GM21515 (cell line): ENCODE measurements around the gene AOPEP.

Source experiments
- ATAC-seq: cut with Tn5 transposase; IDR thresholded peaks from one replicate; pipeline ENCODE4 v1.9.1; 2021; ENCODE audit not compliant: unreplicated experiment

The AOPEP gene

DNA sequence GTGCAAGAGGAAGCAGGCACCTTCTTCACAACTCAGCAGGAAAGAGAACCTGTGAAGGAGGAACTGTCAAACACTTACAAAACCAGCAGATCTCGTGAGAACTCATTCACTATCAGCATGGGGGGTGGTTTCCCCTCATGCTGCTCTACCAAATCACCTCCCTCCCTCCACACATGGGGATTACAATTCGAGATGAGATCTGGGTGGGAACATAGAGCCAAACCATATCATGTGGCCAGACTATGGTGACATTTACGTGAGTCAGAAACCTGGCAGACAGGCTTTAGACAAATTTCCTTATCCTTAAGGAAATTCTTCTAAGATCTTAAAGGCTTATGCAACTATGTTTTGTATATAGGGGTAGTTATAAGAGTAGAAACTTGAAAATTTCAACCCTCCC, 8.7 kb upstream of the AOPEP start:
- no peak for ATAC-seq

DNA sequence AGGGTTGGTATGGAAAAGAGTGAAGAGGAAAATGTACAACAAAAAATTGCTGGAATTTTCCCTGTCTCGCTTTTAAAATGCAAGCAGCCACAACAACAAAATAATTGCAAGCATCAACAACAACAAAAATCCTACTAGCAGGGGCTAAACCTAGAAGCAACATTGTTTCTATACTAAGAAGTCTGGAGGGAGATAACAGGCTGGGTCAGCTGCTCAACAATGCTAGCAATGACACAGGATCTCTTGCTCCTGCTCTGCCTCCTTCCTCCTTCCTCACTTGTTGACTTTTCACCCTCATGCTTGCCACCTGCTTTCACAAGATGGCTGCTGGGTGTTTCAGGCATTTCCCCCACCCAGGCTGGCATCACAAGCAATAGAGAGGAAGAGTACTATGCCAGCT, 7.6 kb upstream of the AOPEP start:
- ATAC-seq: no peak

DNA sequence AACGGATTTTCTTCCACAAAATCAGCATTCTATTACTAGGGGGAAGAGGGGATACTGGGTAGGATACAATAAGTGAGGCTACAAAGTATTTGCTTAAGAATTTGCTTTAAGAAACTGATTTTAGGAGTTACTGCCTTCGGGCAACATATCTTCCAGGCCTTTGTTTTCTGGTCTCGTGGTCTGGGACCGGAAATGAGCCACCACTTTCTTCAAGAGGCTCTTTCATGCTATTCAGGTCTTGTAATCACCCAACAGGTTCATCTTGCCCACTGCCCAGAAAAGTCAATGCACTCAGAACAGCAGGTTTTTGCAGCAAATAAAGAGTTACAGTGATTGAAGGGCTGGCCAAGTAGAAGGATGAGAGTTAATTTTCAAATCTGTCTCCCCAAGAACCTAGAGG, 6.6 kb upstream of the AOPEP start:
- ATAC-seq: no peak

DNA sequence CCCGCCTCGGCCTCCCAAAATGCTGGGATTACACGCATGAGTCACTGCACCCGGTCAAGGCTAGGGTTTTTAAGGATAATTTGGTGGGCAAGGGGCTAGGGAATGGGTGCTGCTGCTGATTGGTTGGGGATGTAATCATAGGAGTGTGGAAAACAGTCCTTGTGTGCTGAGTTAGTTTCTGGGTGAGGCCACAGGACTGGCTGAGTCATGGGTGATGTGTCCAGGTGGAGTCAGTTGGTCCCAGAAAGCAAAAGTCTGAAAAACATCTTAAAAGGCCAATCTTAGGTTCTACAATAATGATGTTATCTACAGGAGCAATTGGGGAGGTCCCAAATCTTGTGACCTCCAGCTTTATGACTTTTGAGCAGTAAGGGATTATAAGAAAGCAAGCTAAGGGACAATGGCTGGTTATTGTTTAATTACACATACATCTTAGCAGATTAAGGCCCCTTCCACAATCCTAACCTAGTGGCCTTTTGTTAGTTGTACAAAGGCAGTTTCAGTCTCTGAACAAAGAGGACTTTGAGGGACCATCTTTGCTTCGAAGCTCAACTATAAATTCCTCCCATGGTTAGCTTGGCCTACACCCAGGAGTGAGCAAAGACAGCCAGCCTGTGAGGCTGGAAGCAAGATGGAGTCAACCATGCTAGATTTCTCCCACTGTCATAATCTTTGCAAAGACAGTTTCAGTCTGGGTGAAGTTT, 5.5 kb upstream of the AOPEP start:
- no peak for ATAC-seq

DNA sequence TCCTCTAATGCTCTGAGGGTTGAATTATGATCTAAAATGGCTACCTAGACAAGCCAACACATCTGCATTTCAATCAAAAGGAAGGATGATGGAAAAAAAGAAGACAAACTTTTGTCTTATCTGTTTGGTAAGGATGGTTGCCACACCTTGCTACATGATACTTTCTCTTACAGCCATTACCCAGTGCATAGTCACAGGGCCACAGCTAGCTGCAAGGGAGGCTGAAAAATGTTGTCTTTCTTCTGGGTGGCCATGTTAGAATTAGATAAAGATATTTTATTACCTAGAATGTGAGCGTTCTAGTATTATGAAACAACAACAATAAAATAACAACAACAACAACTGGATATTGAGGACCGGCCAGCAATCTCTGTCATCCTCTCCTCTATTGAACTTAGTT, 4.7 kb upstream of the AOPEP start:
- no peak for ATAC-seq

DNA sequence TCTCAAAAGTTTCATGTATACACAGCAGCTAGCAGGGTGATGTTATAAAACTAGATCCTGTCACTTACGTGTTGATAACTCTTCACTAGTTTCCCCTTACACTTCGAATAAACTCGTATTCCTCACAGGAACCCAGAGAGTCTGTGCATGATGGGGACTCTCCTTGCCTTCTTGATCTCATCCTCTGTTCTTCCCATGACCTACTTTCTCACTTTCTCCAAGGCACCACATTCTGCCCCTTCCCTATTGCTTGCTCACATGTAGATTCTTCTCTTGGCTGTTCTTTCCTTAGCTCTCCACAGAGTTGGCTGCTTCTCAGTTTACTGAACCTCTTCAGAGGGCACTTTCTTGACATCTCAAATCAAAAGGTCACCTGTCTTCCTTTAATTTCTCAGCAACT, 1.2 kb upstream of the AOPEP start:
- ATAC-seq: no peak

DNA sequence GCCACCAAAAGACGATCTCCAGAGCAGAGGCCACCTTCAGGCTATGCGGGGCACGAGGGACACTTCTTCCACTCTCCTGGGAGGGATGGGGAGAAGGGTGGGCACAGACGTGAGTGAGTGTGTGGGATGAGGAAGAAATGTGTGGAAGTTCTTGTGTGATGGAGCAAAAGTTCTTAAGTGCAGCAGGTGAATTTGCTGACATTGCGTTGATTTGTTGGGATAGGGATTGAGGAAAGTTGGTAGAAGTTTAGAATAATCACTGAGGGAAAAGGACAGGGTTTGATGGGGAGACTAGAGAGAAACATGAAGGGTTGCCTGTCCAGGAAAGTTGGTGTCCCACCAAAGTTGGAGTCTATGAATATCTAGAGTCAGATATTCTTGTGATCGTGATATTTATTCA, 2.2 kb downstream of the AOPEP start:
- no peak for ATAC-seq

DNA sequence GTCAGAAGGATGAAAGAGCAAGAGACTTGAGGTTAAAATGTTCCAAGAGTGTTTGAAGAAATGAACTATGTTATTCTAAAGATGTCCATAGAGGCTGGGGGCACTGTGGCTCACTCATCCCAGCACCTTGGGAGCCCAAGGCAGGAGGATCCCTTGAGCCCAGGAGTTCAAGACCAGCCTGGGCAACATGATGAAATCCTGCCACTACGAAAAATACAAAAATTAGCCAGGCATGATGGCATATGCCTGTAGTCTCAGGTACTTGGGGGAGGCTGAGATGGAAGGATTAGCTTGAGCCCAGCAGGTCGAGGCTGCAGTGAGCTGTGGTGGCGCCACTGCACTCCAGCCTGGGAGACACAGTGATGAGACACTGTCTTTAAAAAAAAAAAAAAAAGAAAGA, 2.7 kb downstream of the AOPEP start:
- no peak for ATAC-seq

DNA sequence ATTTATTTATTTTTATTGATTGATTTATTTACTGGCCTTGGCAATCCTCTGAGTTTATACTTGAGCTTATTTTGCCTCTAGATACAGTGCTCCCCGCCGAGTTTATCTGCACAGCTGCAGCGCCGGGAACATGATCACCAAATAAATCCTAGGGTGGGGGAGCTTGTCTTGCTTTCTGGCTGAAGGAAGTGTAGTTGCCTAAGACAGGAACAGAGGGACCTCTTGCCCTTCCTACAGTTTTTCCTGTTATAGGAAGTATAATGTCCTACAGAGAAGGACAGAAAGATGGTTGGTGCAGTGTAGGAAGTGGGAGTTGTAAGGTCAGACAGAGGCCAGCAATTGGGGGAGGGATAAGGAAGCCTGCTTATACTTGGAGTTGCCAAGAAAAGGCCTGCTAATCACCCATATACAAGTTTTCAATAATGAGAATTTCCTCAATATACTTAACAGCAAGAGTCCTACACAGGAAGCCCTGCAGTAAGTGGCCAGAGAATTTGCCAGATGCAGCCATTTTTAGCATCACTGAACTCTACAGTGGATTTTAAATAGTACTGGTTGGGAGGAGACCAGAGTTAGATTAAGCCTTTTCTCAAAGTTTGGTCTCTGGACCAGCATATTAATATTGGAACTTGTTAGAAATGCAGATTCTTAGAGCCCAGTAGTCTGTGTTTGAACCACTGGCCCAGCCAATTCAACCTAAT, 7.7 kb downstream of the AOPEP start:
- ATAC-seq: no peak

DNA sequence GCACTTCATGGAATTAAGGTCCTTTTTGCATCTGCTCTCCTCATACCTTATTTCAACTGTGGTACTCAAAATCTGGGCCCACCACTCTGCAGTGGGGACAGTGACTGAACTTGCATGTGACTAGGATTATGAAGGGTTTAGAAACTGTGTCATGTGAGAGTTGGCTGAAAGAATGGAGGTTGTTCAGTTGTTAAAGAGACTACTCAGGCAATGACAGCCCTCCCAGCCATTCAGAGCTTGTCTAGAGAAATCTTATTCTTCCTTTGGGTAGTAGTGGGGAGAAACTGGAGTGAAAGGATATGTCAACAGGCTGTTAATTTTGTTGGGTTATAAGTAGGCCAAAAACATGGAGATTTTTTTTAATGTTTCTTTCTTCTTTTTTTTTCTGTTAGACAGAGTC, 10.3 kb downstream of the AOPEP start:
- ATAC-seq: no peak

DNA sequence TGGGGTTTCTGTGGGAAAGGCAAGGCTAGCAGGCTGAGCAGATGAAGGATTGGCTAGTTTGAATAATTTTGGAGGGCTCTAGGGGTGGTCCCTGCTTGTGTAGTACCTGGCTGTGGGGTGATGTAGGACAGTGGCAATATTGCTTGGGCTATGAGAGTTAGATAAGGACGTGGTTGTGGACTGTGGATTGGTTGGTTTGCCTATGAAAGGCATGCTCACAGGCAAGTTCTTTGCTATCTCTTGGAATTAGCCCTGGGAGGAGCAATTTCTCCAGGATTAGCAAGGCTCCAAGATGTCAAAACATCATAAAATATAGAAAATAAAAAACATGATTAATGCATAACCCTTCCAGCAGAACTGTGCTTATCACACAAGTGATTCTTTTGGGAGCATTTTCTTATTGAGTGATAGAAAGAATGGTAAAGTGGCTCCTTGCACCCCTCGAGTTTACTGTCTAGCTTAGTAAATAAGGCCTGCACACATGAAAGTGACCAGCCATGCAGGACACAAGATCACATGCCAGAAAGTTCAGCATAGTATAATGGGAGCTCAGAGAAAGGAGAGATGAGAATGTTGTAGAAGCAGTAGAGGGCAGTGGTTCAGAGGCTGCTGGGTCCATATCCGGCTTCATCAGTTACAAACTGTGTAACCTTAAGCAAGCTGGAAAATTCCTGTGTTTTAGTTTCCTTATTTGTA, 13.8 kb downstream of the AOPEP start:
- no peak for ATAC-seq

DNA sequence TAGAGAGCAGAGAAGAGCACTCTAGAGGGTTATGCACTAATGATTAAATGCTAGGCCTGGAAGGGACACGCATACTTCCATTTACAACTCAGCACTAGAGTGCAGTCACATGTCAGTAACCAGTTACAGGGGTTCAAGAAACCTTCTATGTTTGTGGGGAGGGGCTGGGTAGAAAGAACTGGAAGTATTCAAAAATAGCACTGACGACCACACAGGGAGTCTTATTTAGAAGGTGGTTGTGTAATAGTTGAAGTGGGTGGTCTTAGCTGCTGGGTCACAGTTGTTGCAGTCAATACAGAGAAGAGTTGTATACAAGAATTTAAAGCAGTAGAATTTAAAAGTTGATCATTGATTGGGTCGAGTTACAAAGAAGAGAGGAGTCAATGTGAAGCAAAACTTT, 15.4 kb downstream of the AOPEP start:
- ATAC-seq: no peak

DNA sequence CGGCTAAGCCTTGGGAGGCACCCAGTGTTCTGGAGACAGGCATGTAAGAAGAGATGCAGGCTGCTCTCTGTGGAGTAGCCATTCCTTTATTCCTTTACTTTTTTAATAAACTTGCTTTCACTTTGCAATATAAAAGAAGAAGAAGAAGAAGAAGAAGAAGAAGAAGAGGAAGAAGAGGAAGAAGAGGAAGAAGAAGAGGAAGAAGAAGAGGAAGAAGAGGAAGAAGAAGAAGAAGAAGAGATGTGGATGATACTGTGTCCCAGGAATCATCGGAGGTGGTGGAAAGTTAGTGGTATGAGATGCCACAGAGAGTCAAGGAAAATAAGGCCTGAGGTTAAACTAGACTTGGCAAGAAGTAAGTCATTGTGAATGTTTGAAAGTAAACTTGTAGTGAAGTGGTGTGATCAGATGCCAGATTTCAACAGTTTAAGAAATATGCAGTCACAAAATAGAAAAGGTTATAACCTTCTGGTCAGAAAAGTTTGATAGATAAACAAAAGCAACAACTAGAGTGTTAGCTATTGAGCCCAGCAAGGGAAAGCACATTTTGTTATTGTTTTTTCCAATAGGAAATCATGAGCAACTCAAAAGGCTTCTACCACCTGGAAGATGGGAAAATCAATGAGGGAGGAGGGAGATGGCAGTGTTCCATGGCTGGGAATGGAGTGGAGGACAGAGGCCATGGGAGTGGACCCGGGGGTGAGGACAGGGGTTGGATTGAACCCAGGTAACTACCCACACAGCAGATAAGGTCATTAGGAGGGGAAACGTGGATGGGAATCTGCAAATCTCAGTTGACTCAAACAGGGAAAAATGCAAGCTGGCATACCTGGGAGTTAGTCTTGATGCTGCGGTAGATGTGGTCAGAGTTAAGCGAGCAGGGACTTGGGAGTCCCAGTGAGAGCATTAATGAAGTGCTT, 16.8 kb downstream of the AOPEP start:
- no peak for ATAC-seq

DNA sequence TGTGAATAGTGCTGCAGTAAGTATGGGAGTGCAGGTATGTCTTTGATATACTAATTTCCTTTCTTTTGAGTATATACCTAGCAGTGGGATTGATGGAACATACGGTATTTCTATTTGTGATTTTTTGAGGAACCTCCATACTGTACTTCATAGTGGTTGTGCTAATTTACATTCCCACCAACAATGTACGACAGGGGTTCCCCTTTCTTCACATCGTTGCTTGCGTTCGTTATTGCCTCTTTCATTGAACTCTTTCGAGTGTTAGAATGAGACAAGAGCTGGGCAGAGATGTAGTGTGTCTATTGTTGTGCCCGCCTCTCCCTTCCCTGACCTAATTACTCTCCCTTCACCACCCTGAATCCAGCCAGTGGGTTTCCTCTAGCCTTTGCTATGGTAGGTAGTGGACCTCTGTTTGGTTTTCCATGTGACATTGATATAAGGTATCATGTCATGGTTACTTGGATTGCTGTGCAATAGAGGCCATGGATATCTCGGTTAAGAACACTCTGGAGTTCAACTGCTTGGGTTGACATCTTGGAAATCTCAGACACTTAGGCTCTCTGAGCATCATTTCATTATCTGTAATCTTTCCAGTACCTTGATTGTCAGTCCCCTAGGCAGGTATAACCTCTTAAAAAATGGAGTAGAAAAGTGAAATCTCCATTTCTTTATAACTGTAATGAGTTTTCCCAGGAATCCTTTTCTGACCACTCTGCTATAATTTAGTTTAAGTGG, 19.5 kb downstream of the AOPEP start:
- ATAC-seq: no peak

DNA sequence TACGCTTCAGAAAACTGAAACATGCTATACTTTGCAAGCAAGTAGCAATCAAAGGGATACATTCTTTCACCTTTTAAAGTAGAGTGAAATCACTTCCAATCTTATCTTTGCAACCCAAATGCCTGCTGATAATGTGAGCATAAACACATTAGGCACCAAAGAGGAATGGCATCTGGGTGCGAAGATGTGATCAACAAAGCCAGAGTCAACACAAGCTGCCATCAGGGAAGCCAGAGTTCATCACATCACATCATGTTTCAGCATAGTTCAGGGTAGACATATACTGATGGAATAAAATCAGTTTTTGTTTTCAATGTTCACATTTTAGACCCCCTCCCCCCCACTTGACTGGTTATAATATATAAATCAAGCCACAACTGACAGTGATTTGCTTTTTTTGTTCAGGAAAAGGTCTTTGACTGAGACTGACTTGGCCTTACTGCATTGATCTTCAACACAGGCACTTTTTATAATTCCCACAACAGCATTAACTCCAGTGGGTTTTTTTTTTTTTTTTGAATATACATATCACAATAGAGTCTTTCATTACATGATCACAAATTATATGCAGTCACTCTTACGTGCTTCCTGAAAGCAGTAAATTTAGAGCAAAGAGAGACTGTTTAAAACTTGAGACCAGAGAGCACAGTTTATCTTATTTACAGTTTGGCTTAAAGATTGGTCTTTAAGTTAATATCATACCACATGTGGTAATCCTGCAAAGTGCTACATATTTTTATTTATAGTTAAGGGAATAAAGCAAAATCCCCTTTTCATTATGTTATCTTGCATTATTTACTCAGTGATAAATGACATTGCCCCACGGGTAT, 20.3 kb downstream of the AOPEP start:
- no peak for ATAC-seq

DNA sequence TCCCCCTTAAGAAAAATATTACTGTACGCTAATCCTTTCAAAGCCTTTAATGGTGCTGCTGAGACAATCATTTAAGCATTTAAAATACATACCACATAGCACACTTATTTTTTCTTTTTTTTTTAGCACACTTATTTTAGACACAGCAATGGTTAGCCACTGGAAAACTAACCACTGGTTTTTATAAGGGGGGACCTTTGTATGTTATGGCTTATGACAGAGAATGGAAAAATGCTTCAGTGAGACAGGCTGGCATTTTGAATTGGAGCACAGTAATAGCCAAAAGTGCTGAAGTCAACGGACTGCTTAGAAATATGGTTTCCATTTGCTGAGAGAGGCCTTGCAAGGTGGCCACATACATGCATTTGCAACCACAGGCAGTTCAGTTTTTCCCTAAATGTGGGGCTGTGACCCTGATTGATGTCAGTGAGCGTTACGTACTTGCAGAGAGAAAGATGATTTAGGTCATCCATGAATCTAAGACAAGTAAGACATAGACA, 28.5 kb downstream of the AOPEP start:
- no peak for ATAC-seq

DNA sequence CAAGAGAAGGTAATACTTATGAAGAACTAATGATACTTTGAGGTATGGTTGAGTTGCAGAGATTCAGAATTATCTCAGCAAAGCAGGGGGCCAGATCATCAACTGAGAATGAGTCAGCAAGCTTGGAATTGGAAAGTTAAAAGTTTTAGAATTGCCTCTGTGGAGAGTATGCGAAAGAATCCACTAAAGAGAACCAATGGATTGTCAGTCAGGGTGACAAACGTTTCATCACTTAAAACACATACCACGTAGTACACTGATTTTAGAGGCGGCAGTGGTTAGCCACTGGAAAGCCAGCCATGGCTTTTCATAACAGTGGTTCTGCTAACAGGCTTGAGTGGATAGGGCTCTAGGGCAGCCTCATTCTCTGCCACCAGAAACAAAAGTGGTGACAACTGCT, 30.7 kb downstream of the AOPEP start:
- no peak for ATAC-seq

DNA sequence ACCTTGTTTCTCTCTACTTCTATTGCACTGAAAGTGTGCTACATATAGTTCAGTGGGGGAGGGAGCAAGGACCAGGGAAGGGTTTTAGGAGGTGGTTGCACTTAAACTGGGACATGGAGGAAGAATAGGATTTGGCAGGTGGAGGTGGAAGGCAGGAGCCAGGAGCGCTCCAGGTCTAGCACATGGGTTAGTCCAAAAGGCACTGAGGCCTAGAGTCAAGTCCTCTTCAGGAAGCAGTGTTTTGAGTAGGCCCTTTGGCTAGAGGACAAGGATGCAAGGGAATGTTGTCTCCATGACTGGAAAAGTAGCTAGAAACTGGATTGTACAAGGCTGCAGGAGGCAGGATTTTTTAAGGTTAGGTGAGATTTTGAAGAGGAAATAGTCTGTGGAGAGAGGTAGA, 31.5 kb downstream of the AOPEP start:
- no peak for ATAC-seq

DNA sequence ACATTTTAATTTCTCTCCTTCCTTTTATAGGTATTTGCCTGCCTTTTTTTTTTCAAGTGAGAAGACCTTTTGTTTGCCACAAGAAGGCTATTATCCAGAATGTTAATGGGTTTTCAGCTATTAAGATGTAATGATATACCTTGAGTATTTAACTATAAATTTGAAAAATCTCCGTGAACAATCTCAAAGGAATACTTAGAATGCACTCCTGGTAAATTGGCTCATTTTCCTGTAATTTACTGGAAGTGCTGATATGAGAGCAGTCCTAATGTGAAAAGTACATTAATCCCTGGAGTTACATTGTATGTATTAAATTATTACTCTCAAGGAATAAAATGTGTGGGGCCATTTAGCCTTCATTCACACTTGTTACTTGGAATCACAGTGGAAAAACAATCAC, 32.4 kb downstream of the AOPEP start:
- ATAC-seq: no peak

DNA sequence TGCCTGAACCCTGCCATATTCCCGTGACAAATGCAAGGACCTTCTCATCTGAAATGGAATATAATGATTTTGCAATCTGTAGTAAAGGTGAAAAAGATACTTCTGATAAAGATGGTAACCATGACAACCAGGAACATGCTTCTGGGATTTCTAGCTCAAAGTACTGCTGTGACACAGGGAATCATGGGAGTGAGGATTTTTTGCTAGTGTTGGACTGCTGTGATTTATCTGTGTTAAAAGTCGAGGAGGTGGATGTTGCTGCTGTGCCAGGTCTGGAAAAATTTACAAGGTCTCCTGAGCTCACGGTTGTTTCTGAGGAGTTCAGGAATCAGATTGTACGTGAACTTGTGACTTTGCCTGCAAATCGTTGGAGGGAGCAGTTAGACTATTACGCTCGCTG, 33.5 kb downstream of the AOPEP start:
- no peak for ATAC-seq
